ENCODE measurements around the gene LRRIQ1. TPM values are rescaled to one million over a fixed set of nuclear protein-coding genes. Genes with fewer than 3 reads are reported as not detected.
A peak's percentile ranks its signal among the peaks of the same experiment; 100 is the strongest.

The LRRIQ1 gene
- total RNA-seq, 1 experiment from 2014 or later: 3.4 TPM

DNA sequence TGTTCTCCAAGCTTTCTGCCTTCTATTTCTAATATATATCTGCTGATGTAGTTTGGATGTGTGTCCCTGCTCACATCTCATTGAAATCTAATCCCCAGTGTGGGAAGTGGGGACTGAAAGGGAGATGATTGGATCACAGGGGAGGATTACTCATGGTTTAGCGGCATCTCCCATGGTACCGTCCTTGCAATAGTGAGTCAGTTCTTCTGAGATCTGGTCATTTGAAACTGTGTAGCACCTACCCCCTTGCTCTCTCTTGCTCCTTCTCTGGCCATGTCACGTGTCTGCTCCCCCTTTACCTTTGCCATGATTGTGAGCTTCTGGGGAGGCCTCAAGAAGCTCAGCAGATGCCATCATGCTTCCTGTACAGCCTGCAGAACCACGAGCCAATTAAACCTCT is 217.7 kb downstream of the LRRIQ1 start:
- H3K27ac ChIP-seq (ENCODE audit: low read depth, low read length, poor library complexity, severe bottlenecking): no peak overlapping the region
- H3K4me1 ChIP-seq (ENCODE audit: insufficient read depth, low read length, poor library complexity, severe bottlenecking): no peaks in the 10 kb centered on the region
- ChIA-PET CTCF (no interaction called here), POLR2A (ENCODE audit: low non-redundant PET) (no interaction called here)
- no peak overlapping the region for H3K4me3 ChIP-seq (ENCODE audit: low read depth, low read length, poor library complexity, severe bottlenecking)
- intact Hi-C loops (cut with micrococcal nuclease; ENCODE audit: unreplicated experiment): no loop called here
- peak; percentile 11 for DNase-seq (ENCODE audit: low spot score)
- no peaks in the 10 kb centered on the region for H3K36me3 ChIP-seq (ENCODE audit: insufficient read depth, low read length, poor library complexity, severe bottlenecking)
- no peaks in the 10 kb centered on the region for H3K9me3 ChIP-seq (ENCODE audit: low read depth, low read length, poor library complexity, severe bottlenecking)
- TF ChIP-seq, protein P1, sequence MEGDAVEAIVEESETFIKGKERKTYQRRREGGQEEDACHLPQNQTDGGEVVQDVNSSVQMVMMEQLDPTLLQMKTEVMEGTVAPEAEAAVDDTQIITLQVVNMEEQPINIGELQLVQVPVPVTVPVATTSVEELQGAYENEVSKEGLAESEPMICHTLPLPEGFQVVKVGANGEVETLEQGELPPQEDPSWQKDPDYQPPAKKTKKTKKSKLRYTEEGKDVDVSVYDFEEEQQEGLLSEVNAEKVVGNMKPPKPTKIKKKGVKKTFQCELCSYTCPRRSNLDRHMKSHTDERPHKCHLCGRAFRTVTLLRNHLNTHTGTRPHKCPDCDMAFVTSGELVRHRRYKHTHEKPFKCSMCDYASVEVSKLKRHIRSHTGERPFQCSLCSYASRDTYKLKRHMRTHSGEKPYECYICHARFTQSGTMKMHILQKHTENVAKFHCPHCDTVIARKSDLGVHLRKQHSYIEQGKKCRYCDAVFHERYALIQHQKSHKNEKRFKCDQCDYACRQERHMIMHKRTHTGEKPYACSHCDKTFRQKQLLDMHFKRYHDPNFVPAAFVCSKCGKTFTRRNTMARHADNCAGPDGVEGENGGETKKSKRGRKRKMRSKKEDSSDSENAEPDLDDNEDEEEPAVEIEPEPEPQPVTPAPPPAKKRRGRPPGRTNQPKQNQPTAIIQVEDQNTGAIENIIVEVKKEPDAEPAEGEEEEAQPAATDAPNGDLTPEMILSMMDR (conservative IDR thresholded peaks at IDR 0.05; ENCODE audit: low read depth, low read length): no peak
- no peak for TF ChIP-seq EZH2 (IDR thresholded peaks at IDR 0.05; ENCODE audit: borderline replicate concordance, low read depth, low read length, poor library complexity, severe bottlenecking)
- no peaks in the 10 kb centered on the region for H3K27me3 ChIP-seq (replicated peaks; ENCODE audit: insufficient read depth, low read depth, low read length, poor library complexity)
- BruUV-seq (replicated peaks): no TSS peak

DNA sequence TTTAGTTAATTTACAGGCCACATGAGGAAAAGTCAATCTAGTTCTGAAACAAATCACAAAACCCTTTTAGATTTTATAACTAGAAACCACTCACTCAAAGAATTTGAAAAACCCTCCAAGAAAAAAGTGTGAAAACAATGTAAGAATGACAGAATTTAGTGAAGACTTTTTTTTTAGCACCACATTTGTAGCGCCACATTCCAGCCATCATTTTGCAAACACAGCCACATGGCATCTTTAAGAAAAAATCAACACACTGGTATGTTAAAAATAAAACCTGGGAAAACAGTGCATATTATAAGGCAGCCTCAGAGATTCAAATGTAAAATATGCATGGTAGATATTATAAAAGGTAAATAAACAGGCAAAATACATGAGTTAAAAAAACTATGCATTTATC is 221.5 kb downstream of the LRRIQ1 start:
- intact Hi-C loops (cut with micrococcal nuclease; ENCODE audit: unreplicated experiment): no loop called here
- BruUV-seq (replicated peaks): no TSS peak
- POLR2A ChIA-PET (ENCODE audit: low non-redundant PET): no interaction called here

DNA sequence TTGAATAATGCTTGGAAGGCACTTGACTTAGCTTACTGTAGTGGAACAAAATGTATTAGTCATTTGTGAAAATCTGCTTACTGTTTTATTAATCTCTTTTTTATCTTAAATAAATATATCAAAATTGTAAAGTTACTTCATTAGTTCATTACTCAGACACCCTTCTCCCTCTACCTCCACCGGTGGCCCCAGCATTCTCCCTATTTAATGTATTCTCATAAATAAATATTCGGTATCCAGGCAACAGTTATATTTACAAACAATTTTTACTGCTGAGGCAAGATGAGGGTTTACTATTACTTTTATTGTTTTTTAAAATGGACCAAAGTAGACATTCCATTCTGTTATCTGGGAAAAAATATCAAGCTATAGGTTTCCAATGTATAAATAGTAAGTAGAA is 224.3 kb downstream of the LRRIQ1 start:
- BruUV-seq (replicated peaks): no TSS peak
- H3K4me3 ChIP-seq (ENCODE audit: low read depth, low read length, poor library complexity, severe bottlenecking): no peak overlapping the region
- POLR2A ChIA-PET (ENCODE audit: low non-redundant PET): no interaction called here
- no peaks in the 10 kb centered on the region for H3K27me3 ChIP-seq (replicated peaks; ENCODE audit: insufficient read depth, low read depth, low read length, poor library complexity)
- TF ChIP-seq, protein P1 (conservative IDR thresholded peaks at IDR 0.05; ENCODE audit: low read depth, low read length): no peak
- TF ChIP-seq EZH2 (IDR thresholded peaks at IDR 0.05; ENCODE audit: borderline replicate concordance, low read depth, low read length, poor library complexity, severe bottlenecking): no peak
- no peak overlapping the region for H3K27ac ChIP-seq (ENCODE audit: low read depth, low read length, poor library complexity, severe bottlenecking)
- no peaks in the 10 kb centered on the region for H3K9me3 ChIP-seq (ENCODE audit: low read depth, low read length, poor library complexity, severe bottlenecking)
- no peak for DNase-seq (ENCODE audit: low spot score)
- intact Hi-C loops (cut with micrococcal nuclease; ENCODE audit: unreplicated experiment): no loop called here
- CTCF ChIA-PET: no interaction called here
- H3K36me3 ChIP-seq (ENCODE audit: insufficient read depth, low read length, poor library complexity, severe bottlenecking): no peaks in the 10 kb centered on the region
- H3K4me1 ChIP-seq (ENCODE audit: insufficient read depth, low read length, poor library complexity, severe bottlenecking): no peaks in the 10 kb centered on the region

More for the DNA sequence above, 221.5 kb downstream of the LRRIQ1 start:
- Histone ChIP-seq H3K27ac (ENCODE audit: low read depth, low read length, poor library complexity, severe bottlenecking) (no peak overlapping the region), H3K4me3 (ENCODE audit: low read depth, low read length, poor library complexity, severe bottlenecking) (no peak overlapping the region), H3K9me3 (ENCODE audit: low read depth, low read length, poor library complexity, severe bottlenecking) (no peaks in the 10 kb centered on the region), H3K27me3 (replicated peaks; ENCODE audit: insufficient read depth, low read depth, low read length, poor library complexity) (no peaks in the 10 kb centered on the region), H3K36me3 (ENCODE audit: insufficient read depth, low read length, poor library complexity, severe bottlenecking) (no peaks in the 10 kb centered on the region), H3K4me1 (ENCODE audit: insufficient read depth, low read length, poor library complexity, severe bottlenecking) (no peaks in the 10 kb centered on the region)
- no peak for TF ChIP-seq EZH2 (IDR thresholded peaks at IDR 0.05; ENCODE audit: borderline replicate concordance, low read depth, low read length, poor library complexity, severe bottlenecking)
- TF ChIP-seq, protein P1 (conservative IDR thresholded peaks at IDR 0.05; ENCODE audit: low read depth, low read length): no peak
- CTCF ChIA-PET: no interaction called here
- DNase-seq (ENCODE audit: low spot score): no peak
